ENCODE measurements around the gene ZNF69. TPM values are rescaled to one million over a fixed set of nuclear protein-coding genes. Genes with fewer than 3 reads are reported as not detected.
A peak's percentile ranks its signal among the peaks of the same experiment; 100 is the strongest.

ZNF69 gene
- total and polyA plus RNA-seq, 2 of the 13 experiments (the other 11 are each of a cell fraction or from before 2014, with no cell fraction given), result 9.6 to 21.0 TPM

GRCh38 chr19:11848594-11849469, 38.8 kb upstream of the ZNF69 start, which contains the start of gene ZNF439 (continued):
- 0 out of 2 replicates have a peak, but pooled peaks have one; percentile 42 for TF ChIP-seq E2F2 (CRISPR knock-in tag; IDR thresholded peaks at IDR 0.05; ENCODE audit: borderline replicate concordance)
- 0 out of 2 replicates have a peak, but pooled peaks have one; percentile 22 for TF ChIP-seq ZNF143 (CRISPR knock-in tag; IDR thresholded peaks at IDR 0.05)
- no peak; the same call in 1 of the 2 replicates for TF ChIP-seq ZNF280B (CRISPR knock-in tag; IDR thresholded peaks at IDR 0.05; ENCODE audit: borderline replicate concordance)
- no peak for TF ChIP-seq RELA (CRISPR knock-in tag; IDR thresholded peaks at IDR 0.05)
- TF ChIP-seq MBNL3 (CRISPR knock-in tag; conservative IDR thresholded peaks at IDR 0.05), result no peak
- peak; percentile 60; the same call in 1 of the 2 replicates for TF ChIP-seq SMAD1 (CRISPR knock-in tag; IDR thresholded peaks at IDR 0.05; ENCODE audit: borderline replicate concordance, low read depth)
- TF ChIP-seq MAX (IDR thresholded peaks at IDR 0.05), result peak; percentile 57; the same call in 1 of the 2 replicates
- TF ChIP-seq MTA1 (CRISPR knock-in tag; IDR thresholded peaks at IDR 0.05; ENCODE audit: borderline replicate concordance), result peak; percentile 84; the same call in 1 of the 2 replicates
- 0 out of 2 replicates have a peak, but pooled peaks have one; percentile 13 for TF ChIP-seq ZNF574 (CRISPR knock-in tag; IDR thresholded peaks at IDR 0.05)
- TF ChIP-seq STAG1 (CRISPR knock-in tag; IDR thresholded peaks at IDR 0.05), result no peak
- TF ChIP-seq ZFYVE20 (CRISPR knock-in tag; IDR thresholded peaks at IDR 0.05; ENCODE audit: borderline replicate concordance, low read depth), result no peak
- no peak for TF ChIP-seq ZNF737 (CRISPR knock-in tag; IDR thresholded peaks at IDR 0.05; ENCODE audit: borderline replicate concordance)
- no peak for TF ChIP-seq YY1 (IDR thresholded peaks at IDR 0.05; ENCODE audit: insufficient read depth, insufficient replicate concordance, low read depth, low read length)
- no peak for TF ChIP-seq ZNF34 (CRISPR knock-in tag; IDR thresholded peaks at IDR 0.05; ENCODE audit: borderline replicate concordance)
- peak; percentile 82; the same call in 1 of the 2 replicates for TF ChIP-seq ZNF891 (CRISPR knock-in tag; IDR thresholded peaks at IDR 0.05)
